Measurements from ENCODE around the gene SINHCAF. TPM values are rescaled to one million over a fixed set of nuclear protein-coding genes. Genes with fewer than 3 reads are reported as not detected.

SINHCAF gene
- total RNA-seq, 2 donors from 2014 or later = 10.2 to 47.5 TPM

GRCh38 chr12:31326736-31327659 lies 1.0 kb upstream of the SINHCAF start:
- no peaks in the 10 kb centered on the region for H3K9me3 ChIP-seq
- H3K36me3 ChIP-seq = no peaks in the 10 kb centered on the region
- no peak for TF ChIP-seq CTCF (IDR thresholded peaks at IDR 0.05)
- no peaks in the 10 kb centered on the region for H3K27me3 ChIP-seq (replicated peaks; ENCODE audit: insufficient read depth)
- peak overlapping the region; percentile 78 for H3K4me3 ChIP-seq
- ATAC-seq (ENCODE audit: insufficient number of reproducible peaks, low FRiP score, low read depth) (no peak), DNase-seq (ENCODE audit: low spot score) (no peak)
- H3K27ac ChIP-seq = peak overlapping the region; percentile 59 to 60
- peaks cover 0 to 4% of the 10 kb centered on the region in 2 donors for H3K4me1 ChIP-seq (ENCODE audit: control insufficient read depth in 1 of 2, low read depth in 2 of 2)

GRCh38 chr12:31325524-31325875 lies 450 bp downstream of the SINHCAF start:
- Histone ChIP-seq H3K36me3 (no peaks in the 10 kb centered on the region), H3K27me3 (replicated peaks; ENCODE audit: insufficient read depth) (no peaks in the 10 kb centered on the region), H3K9me3 (no peaks in the 10 kb centered on the region), H3K27ac (peak overlapping the region; percentile 59 to 60), H3K4me3 (peak overlapping the region; percentile 78), H3K4me1 (ENCODE audit: control insufficient read depth in 1 of 2, low read depth in 2 of 2) (peaks cover 0 to 4% of the 10 kb centered on the region in 2 donors)
- ATAC-seq (ENCODE audit: insufficient number of reproducible peaks, low FRiP score, low read depth) (peak; percentile 1), DNase-seq (ENCODE audit: low spot score) (peak; percentile 4)
- TF ChIP-seq CTCF (IDR thresholded peaks at IDR 0.05) = no peak

- no peak for TF ChIP-seq CTCF (IDR thresholded peaks at IDR 0.05)
- Histone ChIP-seq H3K4me3 (peak overlapping the region; percentile 78), H3K27me3 (replicated peaks; ENCODE audit: insufficient read depth) (no peaks in the 10 kb centered on the region), H3K9me3 (no peaks in the 10 kb centered on the region), H3K4me1 (ENCODE audit: control insufficient read depth in 1 of 2, low read depth in 2 of 2) (peaks cover 0 to 4% of the 10 kb centered on the region in 2 donors), H3K36me3 (no peaks in the 10 kb centered on the region), H3K27ac (peak overlapping the region; percentile 59 to 60)
- DNase-seq (ENCODE audit: low spot score) = peak; percentile 8
- ATAC-seq (ENCODE audit: insufficient number of reproducible peaks, low FRiP score, low read depth) = peak; percentile 19
Observed at GRCh38 chr12:31324845-31325523, 966 bp downstream of the SINHCAF start.

GRCh38 chr12:31324116-31324844 lies 1.7 kb downstream of the SINHCAF start:
- H3K9me3 ChIP-seq = no peaks in the 10 kb centered on the region
- TF ChIP-seq CTCF (IDR thresholded peaks at IDR 0.05) = no peak
- ATAC-seq (ENCODE audit: insufficient number of reproducible peaks, low FRiP score, low read depth) = peak; percentile 17
- no peaks in the 10 kb centered on the region for H3K27me3 ChIP-seq (replicated peaks; ENCODE audit: insufficient read depth)
- peak; percentile 8 for DNase-seq (ENCODE audit: low spot score)
- peaks cover 0 to 4% of the 10 kb centered on the region in 2 donors for H3K4me1 ChIP-seq (ENCODE audit: control insufficient read depth in 1 of 2, low read depth in 2 of 2)
- peak overlapping the region; percentile 78 for H3K4me3 ChIP-seq
- peak overlapping the region; percentile 53 to 60 for H3K27ac ChIP-seq
- H3K36me3 ChIP-seq = no peaks in the 10 kb centered on the region

All from thoracic aorta (tissue), 2 donors.